Neuronal stem cell (in vitro differentiated cells): ENCODE data around the gene KLHL6. TPM values are rescaled to one million over a fixed set of nuclear protein-coding genes. Genes with fewer than 3 reads are reported as not detected.
A peak's percentile ranks its signal among the peaks of the same experiment; 100 is the strongest.

Experiments
- DNase-seq: peaks from one replicate; pipeline ENCODE4 v3.0.0-alpha.2; 2013; ENCODE audit warnings: low spot score
- H2AFZ ChIP-seq: one replicate; pipeline ENCODE4 v1.6.1; 2013; ENCODE audit warnings: mild to moderate bottlenecking, low read length, inconsistent platforms
- H2AK5ac ChIP-seq: 2 replicates; pipeline ENCODE4 v1.6.1; 2013; ENCODE audit warnings: low read depth, mild to moderate bottlenecking, inconsistent platforms, low read length, moderate library complexity, mixed read lengths
- H2BK120ac ChIP-seq: 2 replicates; pipeline ENCODE4 v1.6.1; 2013; ENCODE audit warnings: low read depth, mild to moderate bottlenecking, inconsistent platforms, low read length, moderate library complexity, mixed read lengths
- H2BK12ac ChIP-seq: one replicate; pipeline ENCODE4 v1.6.1; 2013; ENCODE audit warnings: low read length, inconsistent platforms
- H2BK15ac ChIP-seq: 2 replicates; pipeline ENCODE4 v1.6.1; 2013; ENCODE audit warnings: mild to moderate bottlenecking, low read length, inconsistent platforms, mixed read lengths
- H2BK5ac ChIP-seq: one replicate; pipeline ENCODE4 v1.6.1; 2013; ENCODE audit warnings: inconsistent platforms, mild to moderate bottlenecking, low read length, moderate library complexity
- H3K14ac ChIP-seq: one replicate; pipeline ENCODE4 v1.6.1; 2013; ENCODE audit warnings: low read length, inconsistent platforms
- H3K18ac ChIP-seq: 2 replicates; pipeline ENCODE4 v1.6.1; 2013; ENCODE audit warnings: low read length, inconsistent platforms
- H3K23ac ChIP-seq: 2 replicates; pipeline ENCODE4 v1.6.1; 2013; ENCODE audit warnings: low read depth, mild to moderate bottlenecking, mixed read lengths, low read length, inconsistent platforms; ENCODE audit not compliant: poor library complexity
- H3K27ac ChIP-seq: replicated peaks from 3 replicates; pipeline ENCODE4 v1.5.1; 2013; ENCODE audit warnings: low read length, inconsistent platforms
- H3K27me3 ChIP-seq, 3 experiments: 2 replicates each; pipeline ENCODE4 v1.6.1; 2013; ENCODE audit warnings: low read length in 3 of 3, mild to moderate bottlenecking in 2 of 3, inconsistent platforms in 1 of 3, low read depth in 1 of 3, mixed read lengths in 1 of 3, moderate library complexity in 1 of 3; ENCODE audit not compliant: control insufficient read depth in 3 of 3, insufficient read depth in 3 of 3
- H3K36me3 ChIP-seq, 2 donors: replicated peaks in 1 of 2; 2 replicates each; pipeline ENCODE4 v1.6.1; 2013; ENCODE audit warnings: low read length in 2 of 2; ENCODE audit not compliant: control insufficient read depth in 2 of 2, insufficient read depth in 2 of 2
- H3K4ac ChIP-seq: 2 replicates; pipeline ENCODE4 v1.6.1; 2013; ENCODE audit warnings: inconsistent platforms, mild to moderate bottlenecking, low read length, moderate library complexity
- H3K4me1 ChIP-seq, 2 donors: 1 replicate in 1 of 2; 2 replicates in 1 of 2; pipeline ENCODE4 v1.6.1; 2013; ENCODE audit warnings: low read length in 2 of 2, low read depth in 1 of 2; ENCODE audit not compliant: control insufficient read depth in 2 of 2, insufficient read depth in 1 of 2
- H3K4me2 ChIP-seq: one replicate; pipeline ENCODE4 v1.6.1; 2013; ENCODE audit warnings: mild to moderate bottlenecking, low read length, inconsistent platforms; ENCODE audit not compliant: insufficient read depth, poor library complexity, severe bottlenecking
- H3K4me3 ChIP-seq, 2 donors: 2 replicates each; pipeline ENCODE4 v1.5.1; 2013; ENCODE audit warnings: low read length in 2 of 2, mild to moderate bottlenecking in 2 of 2, inconsistent platforms in 1 of 2, moderate library complexity in 1 of 2
- H3K79me1 ChIP-seq: one replicate; pipeline ENCODE4 v1.6.1; 2013; ENCODE audit warnings: low read depth, mild to moderate bottlenecking, inconsistent platforms, low read length, moderate library complexity
- H3K9ac ChIP-seq: one replicate; pipeline ENCODE4 v1.6.1; 2013; ENCODE audit warnings: mild to moderate bottlenecking, low read depth, low read length, inconsistent platforms; ENCODE audit not compliant: poor library complexity
- H3K9me3 ChIP-seq, 2 donors: replicated peaks in 1 of 2; 2 replicates each; pipeline versions ENCODE3 to v1.6.1; 2013; ENCODE audit warnings: low read length in 2 of 2, mild to moderate bottlenecking in 2 of 2, inconsistent platforms in 1 of 2, low read depth in 1 of 2, mixed read lengths in 1 of 2, moderate library complexity in 1 of 2; ENCODE audit not compliant: control insufficient read depth in 2 of 2, insufficient read depth in 1 of 2
- H4K8ac ChIP-seq: one replicate; pipeline ENCODE4 v1.6.1; 2013; ENCODE audit warnings: low read depth, mild to moderate bottlenecking, inconsistent platforms, low read length, moderate library complexity
- H4K91ac ChIP-seq: one replicate; pipeline ENCODE4 v1.6.1; 2013; ENCODE audit warnings: low read length, low read depth, mild to moderate bottlenecking, inconsistent platforms; ENCODE audit not compliant: poor library complexity
- WGBS, 2 donors: extraction: QIAGEN DNeasy Blood & Tissue Kit; methylation state at CpG; one replicate each; pipeline ENCODE4 v1.1.7; 2013; ENCODE audit warnings: missing lambda C conversion rate in 2 of 2, mixed read lengths in 1 of 2; ENCODE audit not compliant: insufficient read length in 2 of 2, insufficient replicate concordance in 1 of 2; ENCODE audit errors: extremely low coverage in 2 of 2; 5-methylcytosine and 5-hydroxymethylcytosine counted together
- polyA plus RNA-seq, 2 experiments: library from polyadenylated mRNA; stranded (reverse); fragments of 200-250 nt; gene quantifications; one replicate each; pipeline ENCODE4 v1.2.3, GENCODE V29; 2013

Gene KLHL6, protein sequence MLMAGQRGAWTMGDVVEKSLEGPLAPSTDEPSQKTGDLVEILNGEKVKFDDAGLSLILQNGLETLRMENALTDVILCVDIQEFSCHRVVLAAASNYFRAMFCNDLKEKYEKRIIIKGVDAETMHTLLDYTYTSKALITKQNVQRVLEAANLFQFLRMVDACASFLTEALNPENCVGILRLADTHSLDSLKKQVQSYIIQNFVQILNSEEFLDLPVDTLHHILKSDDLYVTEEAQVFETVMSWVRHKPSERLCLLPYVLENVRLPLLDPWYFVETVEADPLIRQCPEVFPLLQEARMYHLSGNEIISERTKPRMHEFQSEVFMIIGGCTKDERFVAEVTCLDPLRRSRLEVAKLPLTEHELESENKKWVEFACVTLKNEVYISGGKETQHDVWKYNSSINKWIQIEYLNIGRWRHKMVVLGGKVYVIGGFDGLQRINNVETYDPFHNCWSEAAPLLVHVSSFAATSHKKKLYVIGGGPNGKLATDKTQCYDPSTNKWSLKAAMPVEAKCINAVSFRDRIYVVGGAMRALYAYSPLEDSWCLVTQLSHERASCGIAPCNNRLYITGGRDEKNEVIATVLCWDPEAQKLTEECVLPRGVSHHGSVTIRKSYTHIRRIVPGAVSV
- 0.14 TPM for polyA plus RNA-seq (2013, experiment 1 of 2)
- 0.15 TPM for polyA plus RNA-seq (2013, experiment 2 of 2)

DNA sequence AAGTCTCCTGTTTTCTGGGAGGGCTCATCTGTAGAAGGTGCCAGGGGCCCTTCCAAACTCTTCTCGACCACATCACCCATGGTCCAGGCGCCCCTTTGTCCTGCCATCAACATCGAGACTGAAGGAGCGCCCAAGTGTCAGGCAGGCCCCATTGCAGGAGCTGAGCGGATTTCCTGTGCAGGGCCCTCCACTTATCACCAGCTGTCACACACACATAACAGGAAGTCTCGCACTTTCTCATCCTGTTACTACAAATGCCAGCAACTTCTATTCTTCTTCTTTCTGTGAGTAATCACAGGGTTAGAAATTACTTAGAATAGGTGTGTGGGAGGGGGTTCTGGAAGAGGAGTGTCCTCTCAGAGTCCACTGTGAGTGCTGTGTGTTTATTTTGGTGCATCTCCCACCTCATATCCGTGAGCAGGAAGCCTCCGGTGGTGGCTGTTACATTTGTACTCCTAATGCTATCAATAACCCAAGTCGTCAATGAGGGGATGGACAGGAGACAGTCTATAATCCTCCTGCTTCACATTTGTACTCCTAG is at the start of gene KLHL6:
Gene KLHL6 (minus strand): TSS at position 166 of the 541 bp plus-strand sequence. CDS start 53 bp downstream, at position 113.
- no peak within 1 kb of the TSS for H2BK15ac ChIP-seq
- H2BK5ac ChIP-seq = no peak within 1 kb of the TSS
- no peak within 1 kb of the TSS for H3K18ac ChIP-seq
- DNase-seq = no peak
- H3K4me2 ChIP-seq = no peak within 1 kb of the TSS
- no peak within 1 kb of the TSS for H3K14ac ChIP-seq
- H3K79me1 ChIP-seq = no peaks in the 10 kb centered on the region
- H3K9ac ChIP-seq = no peak within 1 kb of the TSS
- H4K91ac ChIP-seq = no peak within 1 kb of the TSS
- H3K4me3 ChIP-seq = no peak within 1 kb of the TSS
- H3K23ac ChIP-seq = no peak within 1 kb of the TSS
- no peaks in the 10 kb centered on the region for H3K27me3 ChIP-seq
- H3K4ac ChIP-seq = no peak within 1 kb of the TSS
- no peak within 1 kb of the TSS for H4K8ac ChIP-seq
- no peaks in the 10 kb centered on the region for H3K9me3 ChIP-seq
- H2AFZ ChIP-seq = peak within 1 kb of the TSS; percentile 86
- no peak within 1 kb of the TSS for H2BK12ac ChIP-seq
- no peaks in the 10 kb centered on the region for H3K36me3 ChIP-seq
- H2AK5ac ChIP-seq = no peak within 1 kb of the TSS
- peaks cover 0 to 1% of the 10 kb centered on the region in 2 donors for H3K4me1 ChIP-seq
- no CpG with 5 or more reads among the region's 9 CpGs for WGBS, 2 donors
- no peak within 1 kb of the TSS for H2BK120ac ChIP-seq
- no peak within 1 kb of the TSS for H3K27ac ChIP-seq

DNA sequence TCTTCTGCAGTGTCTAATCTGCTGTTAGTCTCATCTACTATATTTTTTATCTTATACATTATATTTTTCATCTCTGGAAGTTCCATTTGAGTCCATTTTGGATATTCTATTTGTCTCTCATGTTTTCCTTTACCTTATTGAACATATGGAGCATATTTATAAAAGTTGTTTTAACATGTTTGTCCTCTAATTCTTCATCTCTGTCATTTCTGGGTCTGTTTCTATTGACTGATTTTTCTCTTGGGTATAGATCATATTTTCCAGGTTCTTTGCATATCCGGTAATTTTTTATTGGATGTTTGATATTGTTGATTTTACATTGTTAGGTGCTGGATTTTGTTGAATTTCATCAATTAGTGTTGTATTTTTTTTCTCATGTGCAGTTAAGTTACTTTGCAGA is 42.5 kb upstream of the KLHL6 start:
- peaks cover 3 to 4% of the 10 kb centered on the region in 2 donors for H3K9me3 ChIP-seq
- H2BK12ac ChIP-seq = no peak overlapping the region
- no peak overlapping the region for H4K91ac ChIP-seq
- no peaks in the 10 kb centered on the region for H3K36me3 ChIP-seq
- DNase-seq = no peak
- H2AK5ac ChIP-seq = no peak overlapping the region
- H3K4me3 ChIP-seq = no peak overlapping the region
- H3K27me3 ChIP-seq = no peaks in the 10 kb centered on the region
- H3K14ac ChIP-seq = no peak overlapping the region
- H2BK120ac ChIP-seq = no peak overlapping the region
- H4K8ac ChIP-seq = no peak overlapping the region
- H3K4me1 ChIP-seq = no peaks in the 10 kb centered on the region
- H3K18ac ChIP-seq = no peak overlapping the region
- no peaks in the 10 kb centered on the region for H3K79me1 ChIP-seq
- no peak overlapping the region for H3K23ac ChIP-seq
- no peak overlapping the region for H3K27ac ChIP-seq
- WGBS, 2 donors = no CpG with 5 or more reads among the region's 1 CpG
- no peak overlapping the region for H2BK15ac ChIP-seq
- no peak overlapping the region for H2BK5ac ChIP-seq
- no peak overlapping the region for H3K9ac ChIP-seq
- H3K4ac ChIP-seq = no peak overlapping the region
- no peak overlapping the region for H3K4me2 ChIP-seq
- H2AFZ ChIP-seq = no peak overlapping the region

DNA sequence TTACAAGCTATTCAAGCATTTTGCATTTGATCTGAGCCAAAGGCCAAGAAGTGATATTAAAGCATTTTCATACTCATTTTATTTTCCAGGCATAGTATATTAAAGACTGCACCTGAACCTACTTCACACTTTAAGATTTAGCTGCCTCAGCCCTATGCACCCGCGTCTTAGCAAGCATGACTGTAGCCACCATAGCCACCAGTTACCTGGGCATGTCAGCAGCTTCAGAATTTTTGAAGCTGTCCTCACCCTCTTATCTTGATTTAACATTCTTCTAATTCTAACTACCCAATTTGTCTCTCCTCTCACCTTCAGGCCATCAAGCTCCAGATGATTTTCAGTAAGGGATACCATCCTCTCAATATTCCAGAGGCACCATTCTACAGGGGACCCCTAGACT is 39.1 kb upstream of the KLHL6 start:
- Histone ChIP-seq H2AFZ (no peak overlapping the region), H2BK120ac (no peak overlapping the region), H3K4me2 (no peak overlapping the region), H3K23ac (no peak overlapping the region), H2BK12ac (no peak overlapping the region), H3K4me3 (no peak overlapping the region), H3K9ac (no peak overlapping the region), H3K27ac (no peak overlapping the region), H2BK5ac (no peak overlapping the region), H4K8ac (no peak overlapping the region), H2BK15ac (no peak overlapping the region), H3K18ac (no peak overlapping the region), H3K9me3 (peaks cover 3 to 4% of the 10 kb centered on the region in 2 donors), H3K27me3 (no peaks in the 10 kb centered on the region), H3K36me3 (no peaks in the 10 kb centered on the region), H3K79me1 (no peaks in the 10 kb centered on the region), H3K4me1 (peaks cover 0 to 4% of the 10 kb centered on the region in 2 donors), H4K91ac (no peak overlapping the region), H2AK5ac (no peak overlapping the region), H3K4ac (no peak overlapping the region), H3K14ac (no peak overlapping the region)
- no peak for DNase-seq
- no CpG with 5 or more reads among the region's 2 CpGs for WGBS, 2 donors

DNA sequence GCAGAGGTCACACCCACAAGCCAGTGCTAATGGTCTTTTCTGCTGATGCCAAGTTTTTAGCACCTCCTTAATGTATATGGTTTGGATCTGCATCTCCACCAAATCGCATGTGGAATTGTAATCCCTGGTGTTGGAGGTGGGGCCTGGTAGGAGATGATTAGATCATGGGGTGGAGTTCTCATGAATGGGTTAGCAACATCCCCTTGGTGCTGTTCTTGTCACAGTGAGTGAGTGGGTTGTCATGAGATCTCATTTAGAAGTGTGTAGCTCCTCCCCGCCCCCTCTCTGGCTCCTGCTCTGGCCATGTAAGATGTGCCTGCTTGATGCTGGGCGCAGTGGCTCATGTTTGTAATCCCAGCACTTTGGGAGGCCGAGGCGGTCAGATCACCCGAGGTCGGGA is 37.3 kb upstream of the KLHL6 start:
- DNase-seq = no peak
- peaks cover 0 to 2% of the 10 kb centered on the region in 2 donors for H3K9me3 ChIP-seq

More for the DNA sequence above, 37.3 kb upstream of the KLHL6 start:
- H2BK120ac ChIP-seq = no peak overlapping the region
- no peak overlapping the region for H3K14ac ChIP-seq
- H3K4me2 ChIP-seq = no peak overlapping the region
- H3K79me1 ChIP-seq = no peaks in the 10 kb centered on the region
- H4K91ac ChIP-seq = no peak overlapping the region
- no peak overlapping the region for H2BK5ac ChIP-seq
- no peak overlapping the region for H3K23ac ChIP-seq
- H3K36me3 ChIP-seq = no peaks in the 10 kb centered on the region
- peaks cover 0 to 4% (median 0%) of the 10 kb centered on the region in 3 experiments for H3K27me3 ChIP-seq
- no peak overlapping the region for H2AFZ ChIP-seq
- no peak overlapping the region for H2AK5ac ChIP-seq
- peaks cover 0 to 4% of the 10 kb centered on the region in 2 donors for H3K4me1 ChIP-seq
- no CpG with 5 or more reads among the region's 7 CpGs for WGBS, 2 donors
- H4K8ac ChIP-seq = no peak overlapping the region
- no peak overlapping the region for H2BK15ac ChIP-seq
- H3K9ac ChIP-seq = no peak overlapping the region
- no peak overlapping the region for H3K4me3 ChIP-seq
- H3K27ac ChIP-seq = no peak overlapping the region
- H2BK12ac ChIP-seq = no peak overlapping the region
- H3K4ac ChIP-seq = no peak overlapping the region
- H3K18ac ChIP-seq = no peak overlapping the region
